HK-2 (cell line): ENCODE data around the gene STK32C.
"Not testable (repeated sequence)": the region's sequence is repeated elsewhere in the genome, so short reads cannot be mapped to it uniquely, and the experiment has no call there.

Experiments used
- DNase-seq: peaks from one replicate; pipeline ENCODE4 v3.0.0-alpha.2; 2018; ENCODE audit not compliant: unreplicated experiment

The STK32C gene

DNA sequence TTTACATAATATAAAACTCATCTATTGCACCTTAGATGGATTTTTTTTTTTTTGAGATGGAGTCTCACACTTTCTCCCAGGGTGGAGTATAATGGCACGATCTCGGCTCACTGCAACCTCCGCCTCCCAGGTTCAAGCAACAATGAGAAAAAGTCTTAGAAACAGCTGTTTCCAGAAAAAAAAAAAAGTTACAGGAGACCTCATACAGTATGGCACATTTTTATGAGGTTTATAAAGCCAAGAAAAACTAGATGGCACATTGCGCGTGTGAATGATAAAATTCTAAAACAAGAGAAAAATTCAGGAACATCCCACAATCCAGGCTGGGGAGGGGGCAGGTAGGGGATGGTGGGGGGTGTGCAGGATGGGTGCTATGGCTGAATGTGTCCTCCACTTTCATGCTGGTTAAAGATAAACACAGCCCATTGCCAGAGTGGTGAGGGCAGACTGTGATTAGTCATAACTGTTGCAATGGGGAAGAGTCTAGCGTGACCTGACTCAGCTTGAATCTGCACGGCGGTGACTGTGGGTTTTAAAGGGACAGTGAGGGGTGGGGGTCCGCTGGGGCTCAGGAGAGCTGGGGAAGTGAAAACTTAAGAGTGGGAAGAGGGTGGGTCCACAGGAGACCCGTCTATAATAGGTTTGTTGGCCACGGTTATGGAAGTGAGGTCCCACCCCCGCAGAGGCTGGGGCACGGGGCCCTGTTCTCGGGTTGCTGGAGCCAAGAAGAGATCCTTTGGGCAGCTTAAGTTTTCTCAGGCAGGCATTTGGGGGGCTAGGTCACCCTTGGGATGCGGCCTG is 12.3 kb upstream of the STK32C start:
- peak; percentile 82 for DNase-seq

DNA sequence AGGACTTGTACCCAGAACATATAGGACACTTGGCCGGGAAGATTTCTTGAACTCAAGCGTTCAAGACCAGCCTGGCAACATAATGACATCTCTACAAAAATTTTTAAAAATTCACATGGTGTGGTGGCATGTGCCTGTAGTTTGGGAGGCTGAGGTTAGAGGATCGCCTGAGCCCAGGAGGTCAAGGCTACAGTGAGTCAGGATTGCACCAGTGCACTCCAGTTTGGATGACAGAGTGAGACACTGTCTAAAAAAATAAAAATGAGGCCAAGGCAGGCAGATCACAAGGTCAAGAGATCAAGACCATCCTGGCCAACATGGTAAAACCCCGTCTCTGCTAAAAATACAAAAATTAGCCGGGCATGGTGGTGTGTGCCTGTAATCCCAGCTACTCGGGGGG is 9.7 kb upstream of the STK32C start:
- DNase-seq: not testable (repeated sequence)

DNA sequence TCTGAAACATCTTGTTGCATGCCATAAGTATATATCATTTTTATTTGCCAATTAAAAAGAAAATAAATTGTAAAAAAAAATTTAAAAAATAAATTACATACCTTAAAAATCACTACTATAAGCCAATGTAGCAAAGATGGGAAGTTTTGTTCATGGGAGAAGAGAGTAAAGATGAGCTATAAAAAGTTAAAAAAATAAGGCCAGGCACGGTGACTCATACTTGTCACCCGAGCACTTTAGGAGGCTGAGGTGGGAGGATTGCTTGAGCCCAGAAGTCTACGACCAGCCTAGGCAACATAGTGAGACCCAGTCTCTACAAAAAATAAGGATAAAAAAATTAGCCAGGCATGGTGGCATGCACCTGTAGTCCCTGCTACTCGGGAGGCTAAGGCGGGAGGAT is 8.4 kb upstream of the STK32C start:
- DNase-seq: no peak

DNA sequence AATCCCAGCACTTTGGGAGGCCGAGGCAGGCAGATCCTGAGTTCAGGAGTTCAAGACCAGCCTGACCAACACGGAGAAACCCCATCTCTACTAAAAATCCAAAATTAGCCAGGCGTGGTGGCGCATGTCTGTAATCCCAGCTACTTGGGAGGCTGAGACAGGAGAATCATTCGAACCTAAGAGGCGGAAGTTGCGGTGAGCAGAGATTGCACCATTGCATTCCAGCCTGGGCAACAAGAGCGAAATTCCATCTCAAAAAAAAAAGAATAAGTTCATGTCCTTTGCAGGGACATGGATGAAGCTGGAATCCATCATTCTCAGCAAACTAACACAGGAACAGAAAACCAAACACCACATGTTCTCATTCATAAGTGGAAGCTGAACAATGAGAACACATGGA is 7.1 kb upstream of the STK32C start:
- not testable (repeated sequence) for DNase-seq

DNA sequence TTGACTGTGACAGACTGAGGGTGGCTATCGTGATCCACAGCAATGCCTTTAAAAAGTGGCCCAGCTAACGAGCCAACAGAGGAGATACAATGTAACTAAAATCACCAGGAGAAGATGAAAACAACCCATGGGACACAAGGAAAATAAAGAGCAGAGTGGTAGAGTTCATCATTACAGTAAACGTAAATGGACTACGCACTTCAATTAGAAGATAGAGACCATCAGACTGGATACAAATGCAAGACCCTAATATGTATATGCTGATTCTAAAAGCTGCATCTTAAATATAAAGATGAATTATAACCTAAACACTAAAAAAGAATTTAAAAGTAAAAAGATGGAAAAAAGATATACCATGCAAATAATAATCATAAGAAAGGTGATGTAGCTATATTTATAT is 6.6 kb upstream of the STK32C start:
- DNase-seq: no peak

DNA sequence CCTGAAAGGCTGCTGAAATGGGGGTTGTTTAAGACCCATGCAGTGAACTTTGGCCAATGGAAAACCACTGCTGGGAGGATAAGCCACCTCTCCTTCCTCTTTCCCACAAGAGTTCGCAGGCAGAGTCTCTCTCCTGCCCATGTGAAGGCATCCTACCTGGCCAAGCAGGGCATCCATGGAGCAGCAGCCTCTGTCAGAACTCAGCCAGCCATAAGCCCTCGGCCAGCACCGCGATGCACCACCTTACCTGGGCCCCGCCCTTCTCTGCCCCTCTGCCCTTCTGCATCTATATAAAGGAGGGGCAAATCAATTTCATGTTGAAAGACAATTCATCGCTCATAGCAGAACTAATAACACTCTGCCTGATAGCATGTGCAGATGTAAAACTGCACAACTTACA is 6.1 kb upstream of the STK32C start:
- DNase-seq: no peak

DNA sequence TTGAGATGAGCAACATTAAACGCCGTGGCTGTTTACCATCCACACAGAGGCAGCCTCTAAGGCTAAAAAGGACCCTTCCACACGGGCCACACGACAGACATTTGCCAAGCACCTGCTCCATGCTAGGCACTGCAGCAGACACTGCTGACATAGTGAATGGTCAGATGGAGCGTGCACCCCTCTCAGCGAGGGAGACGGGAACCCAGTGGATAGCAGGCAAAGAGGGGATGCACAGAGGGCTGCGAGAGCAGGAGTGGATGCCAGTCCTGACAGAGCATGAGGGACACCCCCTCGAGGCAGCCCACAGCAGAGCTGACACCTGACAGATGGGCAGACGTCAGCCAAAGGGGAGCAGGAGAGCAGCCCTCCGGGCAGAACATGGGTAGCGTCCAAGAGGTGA is 5.6 kb upstream of the STK32C start:
- no peak for DNase-seq

DNA sequence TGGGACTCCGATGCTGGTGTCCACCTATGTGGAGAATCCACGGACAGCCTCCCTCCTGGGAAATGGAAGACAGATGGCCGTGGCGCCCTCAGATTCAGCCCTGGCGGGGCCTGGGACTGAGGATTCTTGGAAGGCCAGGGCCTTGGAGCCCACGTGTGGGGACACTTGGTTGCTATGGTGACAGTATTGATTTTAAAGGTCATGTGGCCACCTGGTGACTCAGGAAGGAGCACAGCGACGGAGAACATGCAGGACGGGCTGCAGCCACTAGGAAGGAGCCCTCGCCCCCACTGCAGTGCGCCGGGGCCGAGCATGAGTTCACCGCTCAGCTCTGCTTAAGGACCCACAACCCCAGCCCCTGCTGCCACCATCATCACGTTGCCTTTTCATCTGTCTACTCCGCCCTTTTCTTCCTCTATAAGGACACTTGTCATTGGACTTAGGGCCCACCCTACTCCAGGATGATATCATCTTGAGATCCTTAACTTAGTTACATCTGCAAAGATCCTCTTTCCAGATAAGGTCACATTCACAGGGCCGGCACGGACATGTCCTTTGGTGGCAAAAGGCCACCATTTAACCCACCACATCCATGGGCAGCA is 3.7 kb upstream of the STK32C start:
- DNase-seq: no peak

DNA sequence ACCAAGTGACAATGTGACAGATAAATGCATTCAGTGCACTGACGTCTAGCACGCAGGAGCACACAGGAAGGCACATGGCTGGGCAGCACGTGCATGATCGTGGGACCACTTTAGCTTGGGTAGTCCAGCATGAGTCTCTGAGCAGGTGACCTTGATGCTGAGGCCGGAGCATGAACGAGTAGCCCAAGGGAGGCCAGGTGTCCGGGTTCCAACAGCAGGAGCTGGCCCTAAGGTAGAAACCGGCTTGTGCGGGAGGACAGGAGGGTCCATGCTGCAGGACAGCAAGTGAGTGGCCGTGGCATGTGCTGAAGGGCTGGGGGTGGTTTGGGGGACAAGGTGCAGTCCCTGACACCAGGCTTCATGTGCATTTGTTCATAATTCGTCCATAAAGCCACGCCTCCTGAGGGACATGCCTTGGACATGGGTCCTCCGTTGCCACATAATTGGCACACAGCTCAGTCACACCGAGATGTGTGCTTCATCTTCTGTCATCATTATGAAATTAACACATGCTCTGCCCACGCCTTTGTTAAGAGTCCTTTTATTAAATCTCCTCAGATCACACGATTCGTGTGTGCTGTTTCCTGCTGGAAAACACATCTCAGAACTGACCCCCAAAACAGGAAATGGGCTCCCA is 3.1 kb upstream of the STK32C start:
- DNase-seq: no peak

DNA sequence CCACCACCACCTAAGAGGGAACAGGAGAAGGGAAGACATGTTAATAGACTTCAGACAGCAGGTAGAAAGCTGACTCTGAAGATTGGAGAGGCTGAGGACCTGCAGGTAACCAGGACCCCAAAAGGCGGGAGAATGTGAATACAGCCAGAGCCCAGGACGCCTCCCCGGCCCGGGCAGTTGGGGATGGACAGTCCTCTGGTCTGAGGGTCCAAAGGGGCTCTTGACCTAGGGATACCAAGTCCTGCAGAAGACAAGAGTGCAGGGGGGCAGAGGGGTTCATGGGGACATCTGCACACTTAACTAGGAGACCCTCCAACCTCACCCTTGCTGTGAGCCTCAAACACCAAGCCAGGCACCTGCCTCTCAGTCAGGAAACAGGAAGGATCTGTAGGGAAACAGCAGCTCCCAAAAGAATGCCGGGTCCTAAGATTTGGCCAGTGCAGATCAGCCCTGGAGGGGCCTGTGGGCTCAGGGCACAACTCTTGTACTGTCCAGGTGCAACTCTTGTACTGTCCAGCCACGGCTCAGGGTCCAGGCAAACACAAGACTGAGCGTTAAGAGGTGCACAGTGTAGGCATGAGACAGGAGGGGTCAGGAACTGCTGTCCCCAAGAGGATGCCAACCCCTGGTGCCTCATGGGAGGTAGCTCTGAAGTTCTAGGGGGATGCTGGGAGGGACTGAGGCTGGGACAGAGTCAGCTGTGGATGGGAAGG is 2.3 kb upstream of the STK32C start:
- no peak for DNase-seq

DNA sequence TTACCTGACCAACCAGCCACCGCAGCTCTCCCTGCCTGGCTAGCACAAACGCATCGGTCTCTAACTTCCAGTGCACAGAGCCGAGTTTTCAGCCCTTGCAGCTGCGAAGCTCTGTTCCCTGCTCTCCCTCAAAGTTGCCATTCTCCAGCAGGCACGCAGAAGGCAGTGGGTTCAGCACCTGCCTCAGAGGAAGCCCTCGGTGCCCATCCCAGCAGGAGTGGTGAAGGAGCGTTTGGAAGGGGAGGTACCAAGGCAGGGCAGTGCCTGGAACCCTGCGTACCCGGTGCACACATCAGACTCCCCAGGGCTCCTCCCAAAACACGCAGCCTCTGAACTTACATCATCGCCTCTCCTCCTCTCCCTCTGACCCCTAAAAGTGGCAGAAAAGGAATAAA is 1.7 kb upstream of the STK32C start:
- no peak for DNase-seq

DNA sequence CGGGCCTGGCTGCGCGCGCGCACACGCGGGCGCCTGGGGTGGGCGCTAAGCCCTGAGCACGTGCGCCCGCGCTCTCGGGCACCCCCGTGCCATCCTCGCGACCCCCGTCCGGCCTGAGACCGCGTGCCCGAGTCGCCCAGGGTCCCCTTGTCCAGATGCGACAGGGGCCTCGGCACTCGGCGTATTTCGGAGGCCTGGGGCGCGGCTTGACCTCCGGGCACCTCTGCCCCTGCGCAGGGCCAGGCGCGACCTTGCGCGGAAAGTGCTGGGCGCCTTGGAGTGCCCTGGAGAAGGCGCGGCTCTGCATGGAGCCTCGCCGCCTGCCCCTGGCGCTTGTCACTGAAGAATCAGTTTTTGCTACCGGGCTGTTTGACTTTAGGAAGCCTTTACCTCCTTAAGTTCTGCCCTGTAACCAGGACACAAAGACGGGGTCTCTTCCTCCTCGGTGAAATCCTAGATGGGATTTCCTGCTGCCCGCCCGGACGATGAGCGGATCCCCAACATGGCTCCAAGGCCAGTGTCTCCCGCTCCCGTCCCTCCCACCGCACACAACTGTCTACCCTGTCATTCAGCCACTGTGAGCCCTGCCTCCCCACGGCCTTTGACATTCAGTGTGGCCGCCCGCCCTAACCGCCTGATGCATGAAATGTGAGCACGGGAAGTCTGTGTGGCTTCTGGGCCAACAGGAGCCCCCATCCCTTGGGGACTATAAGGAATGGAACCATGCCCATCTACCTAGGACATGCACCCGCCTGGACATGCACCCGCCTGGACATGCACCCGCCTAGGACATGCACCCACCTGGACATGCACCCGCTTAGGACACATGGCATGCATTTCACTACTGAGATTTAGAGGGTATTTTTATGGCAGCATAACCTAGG is 1.1 kb upstream of the STK32C start:
- DNase-seq: no peak

DNA sequence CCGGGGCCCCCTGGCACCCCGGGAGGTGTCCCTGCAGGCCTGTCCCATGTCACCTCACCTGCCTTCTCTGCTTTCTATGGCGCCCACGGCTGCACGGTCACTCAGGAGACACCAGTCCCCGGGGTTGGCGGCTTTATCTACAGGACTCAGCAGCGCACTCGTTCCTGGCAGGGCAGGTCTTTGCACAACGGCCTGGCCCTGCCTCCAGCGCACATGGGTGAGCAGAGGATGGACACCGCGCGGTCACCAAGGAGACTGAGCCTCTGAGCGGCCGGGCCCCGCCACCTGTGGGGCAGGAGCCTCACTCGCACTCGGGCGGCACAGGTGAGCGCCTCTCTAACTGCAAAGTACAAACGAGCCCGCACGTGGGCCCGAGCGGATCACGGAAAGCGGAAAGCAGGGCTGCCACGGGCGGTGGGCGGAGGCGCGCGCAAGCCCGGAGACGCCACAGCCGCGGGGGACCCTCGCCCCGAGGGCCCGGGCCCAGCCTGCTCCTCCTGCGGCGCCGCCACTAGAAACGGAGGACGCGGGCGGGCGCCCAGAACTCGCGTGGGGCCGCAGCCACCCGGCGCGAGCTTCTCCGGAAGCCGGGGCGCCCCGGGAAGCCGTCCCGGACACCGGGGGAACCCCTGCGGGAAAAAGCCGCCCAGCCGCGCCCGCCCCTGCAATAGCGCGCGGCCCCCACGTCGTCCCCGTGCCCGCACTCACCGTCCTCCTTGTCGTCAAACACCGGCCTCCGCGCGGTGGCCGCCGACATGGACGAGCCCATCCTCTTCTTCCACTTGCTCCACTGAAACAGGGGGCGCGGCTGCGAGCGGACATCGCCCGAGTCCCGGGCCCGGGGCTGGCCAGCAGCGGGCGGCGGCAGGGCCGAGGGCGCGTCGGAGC is 642 bp downstream of the STK32C start:
- peak; percentile 74 for DNase-seq

DNA sequence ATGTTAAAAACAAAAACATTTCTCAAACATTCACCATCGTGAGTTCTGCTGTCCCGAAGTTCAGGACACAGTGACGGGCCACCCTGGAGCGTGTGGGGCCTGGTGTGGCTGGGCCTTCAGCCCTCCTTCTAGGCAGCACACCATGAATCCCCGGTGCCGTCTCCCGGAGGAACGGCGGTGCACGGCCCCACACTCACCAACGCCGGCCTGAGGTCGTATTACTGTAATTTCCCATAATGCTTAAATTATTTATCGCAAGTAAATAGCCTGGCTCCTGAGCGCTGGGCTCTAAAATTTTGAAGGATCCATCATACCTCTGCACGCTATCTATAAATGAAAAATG is 1.4 kb downstream of the STK32C start:
- no peak for DNase-seq

DNA sequence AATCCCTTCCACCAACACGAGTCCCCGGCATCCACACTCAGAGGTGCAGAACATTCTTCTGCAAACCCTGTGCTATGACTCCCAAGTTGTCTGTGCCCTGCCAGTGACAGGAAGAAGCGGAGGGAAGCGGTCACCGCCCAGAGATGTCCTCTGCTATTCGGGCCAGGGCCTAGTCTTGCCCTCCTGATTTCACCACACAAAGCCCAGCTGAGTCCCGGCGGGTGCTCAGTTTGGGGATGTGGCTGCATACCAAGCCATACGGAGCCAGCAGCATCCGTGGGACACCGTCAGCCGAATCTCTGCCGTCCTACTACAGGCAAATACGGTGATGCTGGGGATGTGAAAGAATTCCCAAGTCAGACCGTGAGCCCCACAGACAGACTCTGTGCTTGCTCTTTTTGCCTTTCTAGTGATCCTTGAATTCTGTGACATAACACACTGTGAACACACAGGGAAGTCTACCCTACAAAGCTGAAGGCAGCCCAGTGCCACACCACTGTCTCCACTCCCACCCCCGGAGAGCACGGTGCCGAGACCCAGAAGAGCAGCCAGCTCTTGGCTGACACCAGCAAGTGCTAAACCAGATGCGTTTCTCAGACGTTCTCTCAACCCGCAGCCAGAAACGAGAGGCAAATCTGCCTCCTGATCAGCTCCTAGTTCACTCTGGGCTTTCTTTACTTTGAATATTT is 2.0 kb downstream of the STK32C start:
- DNase-seq: no peak

DNA sequence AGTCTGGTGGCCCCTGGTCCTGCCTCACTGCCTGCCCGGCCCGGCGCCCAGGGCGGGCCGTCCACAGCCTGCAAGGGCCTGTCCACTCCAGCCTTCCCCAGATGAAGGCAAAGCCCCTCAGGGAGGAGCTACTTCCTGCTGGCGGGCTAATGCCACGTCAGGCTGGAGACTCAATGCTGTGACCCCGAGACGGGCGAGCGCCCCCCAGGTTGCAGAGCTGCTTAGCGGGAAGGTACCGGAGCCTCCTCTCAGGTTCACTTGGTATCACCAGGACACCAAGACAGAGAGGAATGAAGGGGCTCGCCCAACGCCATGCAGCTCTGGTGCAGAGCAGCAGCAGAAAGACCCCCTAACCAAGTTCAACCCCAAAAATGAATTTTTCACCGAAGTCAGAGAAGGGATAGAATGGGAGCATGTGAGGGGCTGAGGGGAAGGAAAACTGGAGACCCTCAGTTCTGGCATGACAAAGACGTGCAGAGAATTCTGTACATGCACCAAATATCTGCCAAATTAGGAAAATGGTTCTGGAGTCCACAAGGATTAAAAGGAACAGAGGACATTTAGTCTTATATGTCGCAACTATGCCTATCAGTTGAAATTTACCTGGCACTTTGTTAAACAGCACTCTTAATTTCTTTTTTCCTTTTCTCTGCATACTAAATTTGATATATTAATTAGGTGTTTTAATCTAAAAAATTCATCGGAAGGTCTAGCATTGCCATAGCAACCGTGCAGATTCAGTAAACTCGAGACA is 2.8 kb downstream of the STK32C start:
- DNase-seq: no peak

DNA sequence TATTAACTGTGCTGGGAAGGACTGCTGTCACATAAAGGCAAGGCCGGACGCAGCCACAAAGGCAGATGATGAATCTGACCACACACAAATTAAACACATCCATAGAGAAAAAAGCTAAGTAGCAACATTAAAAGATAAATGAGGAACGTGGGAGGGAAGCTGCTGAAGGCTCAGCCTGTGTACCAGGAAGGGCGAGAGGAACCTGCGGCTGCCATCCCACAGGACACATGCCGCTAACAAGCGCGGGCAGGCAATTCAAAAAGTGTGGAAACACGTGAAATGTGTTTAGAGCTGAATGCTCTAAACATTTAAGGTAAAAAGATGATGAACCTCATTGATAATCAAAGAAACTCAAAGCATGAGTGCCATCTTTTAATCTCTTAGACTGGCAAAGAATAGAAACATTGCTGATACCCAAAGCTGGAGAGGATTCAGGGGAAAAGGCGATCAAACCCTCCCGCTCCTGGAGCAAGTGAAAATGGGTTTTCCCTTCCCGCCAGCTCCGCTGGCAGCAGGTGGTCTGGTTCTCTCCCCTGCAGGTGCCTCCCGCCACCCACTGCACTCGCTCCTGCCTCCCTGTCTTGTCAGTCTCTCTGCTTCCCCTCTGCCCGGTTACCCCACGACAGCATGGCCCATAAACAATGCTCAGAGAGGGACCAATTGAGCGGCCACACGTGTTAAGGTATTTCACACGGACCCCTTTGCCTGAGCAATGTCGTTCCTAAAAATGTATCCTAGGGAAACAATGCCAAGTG is 4.2 kb downstream of the STK32C start:
- no peak for DNase-seq
